Measurements from ENCODE around the gene IKBIP.

DNA sequence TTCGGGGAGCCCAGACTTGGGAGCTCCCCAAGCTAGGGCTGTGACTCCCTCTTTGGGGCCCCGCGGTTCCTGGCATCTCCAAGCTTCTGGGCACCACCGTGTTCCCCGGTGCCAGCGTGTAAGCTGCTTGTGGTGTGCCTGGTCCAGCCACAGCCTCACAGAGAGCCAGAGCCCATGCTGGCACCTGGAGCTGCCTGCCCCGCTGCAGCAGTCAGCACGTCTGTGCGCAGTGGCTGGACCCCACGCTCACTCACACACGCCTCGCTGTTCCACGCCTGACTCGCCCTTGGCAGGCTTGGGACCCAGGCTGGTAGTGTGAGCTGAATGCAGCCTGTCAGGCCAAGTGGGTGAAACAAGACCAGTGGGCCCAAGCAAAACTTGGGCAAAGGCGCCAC, 35.0 kb upstream of the IKBIP start:
- no peak for TF ChIP-seq TCF7L2 (IDR thresholded peaks at IDR 0.05; ENCODE audit: borderline replicate concordance, extremely low read depth, insufficient read depth, insufficient read length)
- TF ChIP-seq, protein P1, sequence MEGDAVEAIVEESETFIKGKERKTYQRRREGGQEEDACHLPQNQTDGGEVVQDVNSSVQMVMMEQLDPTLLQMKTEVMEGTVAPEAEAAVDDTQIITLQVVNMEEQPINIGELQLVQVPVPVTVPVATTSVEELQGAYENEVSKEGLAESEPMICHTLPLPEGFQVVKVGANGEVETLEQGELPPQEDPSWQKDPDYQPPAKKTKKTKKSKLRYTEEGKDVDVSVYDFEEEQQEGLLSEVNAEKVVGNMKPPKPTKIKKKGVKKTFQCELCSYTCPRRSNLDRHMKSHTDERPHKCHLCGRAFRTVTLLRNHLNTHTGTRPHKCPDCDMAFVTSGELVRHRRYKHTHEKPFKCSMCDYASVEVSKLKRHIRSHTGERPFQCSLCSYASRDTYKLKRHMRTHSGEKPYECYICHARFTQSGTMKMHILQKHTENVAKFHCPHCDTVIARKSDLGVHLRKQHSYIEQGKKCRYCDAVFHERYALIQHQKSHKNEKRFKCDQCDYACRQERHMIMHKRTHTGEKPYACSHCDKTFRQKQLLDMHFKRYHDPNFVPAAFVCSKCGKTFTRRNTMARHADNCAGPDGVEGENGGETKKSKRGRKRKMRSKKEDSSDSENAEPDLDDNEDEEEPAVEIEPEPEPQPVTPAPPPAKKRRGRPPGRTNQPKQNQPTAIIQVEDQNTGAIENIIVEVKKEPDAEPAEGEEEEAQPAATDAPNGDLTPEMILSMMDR (IDR thresholded peaks at IDR 0.05 in 2 of 3, conservative IDR thresholded peaks at IDR 0.05 in 1 of 3; ENCODE audit: borderline replicate concordance in 1 of 3, insufficient read depth in 1 of 3, low read depth in 2 of 3, low read length in 2 of 3) = no peak
- TF ChIP-seq, protein P2, sequence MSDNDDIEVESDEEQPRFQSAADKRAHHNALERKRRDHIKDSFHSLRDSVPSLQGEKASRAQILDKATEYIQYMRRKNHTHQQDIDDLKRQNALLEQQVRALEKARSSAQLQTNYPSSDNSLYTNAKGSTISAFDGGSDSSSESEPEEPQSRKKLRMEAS (IDR thresholded peaks at IDR 0.05) = no peak

All from HCT116 (cell line).